B cell (primary cell): ENCODE data around the gene EGFL7. TPM values are rescaled to one million over a fixed set of nuclear protein-coding genes. Genes with fewer than 3 reads are reported as not detected.

ENCODE experiments used
- ATAC-seq: fragments of 200-7000 bp; cut with Tn5 transposase; one replicate; pipeline ENCODE4 v1.10.0; 2021; ENCODE audit warnings: low read depth, mild to moderate bottlenecking, moderate number of reproducible peaks, moderate library complexity
- CTCF ChIA-PET: fragments of 350-600 bp; sonication (Branson Sonifier 250); formaldehyde crosslinking; loops from one replicate; lab custom pipeline; 2021; ENCODE audit warnings: antibody characterized with exemption, inconsistent platforms; lab: Charles Lee
- POLR2A ChIA-PET: fragments of 350-600 bp; sonication (Branson Sonifier 250); formaldehyde crosslinking; loops from one replicate; lab custom pipeline; 2021; ENCODE audit warnings: antibody characterized with exemption; lab: Charles Lee
- DNase-seq: peaks from one replicate; pipeline ENCODE4 v3.0.0; 2013
- H2AFZ ChIP-seq: 2 replicates; pipeline ENCODE4 v1.6.1; 2012; ENCODE audit warnings: mild to moderate bottlenecking, low read depth, low read length; ENCODE audit not compliant: insufficient read depth, poor library complexity, severe bottlenecking
- H3K27ac ChIP-seq, 2 donors: 1 replicate in 1 of 2; 2 replicates in 1 of 2; pipeline ENCODE4 v1.5.1; 2012 to 2013; ENCODE audit warnings: low read length in 2 of 2, mild to moderate bottlenecking in 2 of 2, moderate library complexity in 1 of 2
- H3K27me3 ChIP-seq, 4 experiments: fragments of 200-600 bp in 1 of 4; sonication (generic) in 1 of 4; replicated peaks in 1 of 4; 1 replicate in 2 of 4; 2 replicates in 2 of 4; pipeline versions ENCODE4 v1.6.1 to v1.7.0; 2013 to 2016; ENCODE audit warnings: low read length in 3 of 4, mild to moderate bottlenecking in 2 of 4, mixed read lengths in 1 of 4, moderate library complexity in 1 of 4; ENCODE audit not compliant: insufficient read depth in 4 of 4, control insufficient read depth in 3 of 4; ENCODE audit errors: control extremely low read depth in 1 of 4
- H3K36me3 ChIP-seq, 2 experiments: replicated peaks in 1 of 2; 1 replicate in 1 of 2; 2 replicates in 1 of 2; pipeline versions ENCODE4 v1.6.1 to v1.7.1; 2013; ENCODE audit warnings: low read length in 1 of 2; ENCODE audit not compliant: insufficient read depth in 2 of 2, control insufficient read depth in 1 of 2; ENCODE audit errors: control extremely low read depth in 1 of 2, extremely low read depth in 1 of 2
- H3K4me1 ChIP-seq, 2 donors: fragments of 200-600 bp in 1 of 2; sonication (generic) in 1 of 2; 1 replicate in 1 of 2; 2 replicates in 1 of 2; pipeline versions ENCODE4 v1.5.1 to v1.6.1; 2013 to 2017; ENCODE audit warnings: low read length in 2 of 2; ENCODE audit not compliant: control insufficient read depth in 2 of 2, insufficient read depth in 2 of 2
- H3K4me2 ChIP-seq: replicated peaks from 2 replicates; pipeline ENCODE3; 2012; ENCODE audit warnings: mild to moderate bottlenecking, low read depth, low read length; ENCODE audit not compliant: poor library complexity, severe bottlenecking
- H3K4me3 ChIP-seq, 5 experiments: fragments of 200-600 bp in 1 of 5; sonication (generic) in 1 of 5; 1 replicate in 3 of 5; 2 replicates in 2 of 5; pipeline versions ENCODE4 v1.5.1 to v1.7.0; 2011 to 2016; ENCODE audit warnings: low read length in 4 of 5, mild to moderate bottlenecking in 4 of 5, low read depth in 2 of 5, control low read depth in 1 of 5, moderate library complexity in 1 of 5; ENCODE audit not compliant: insufficient read depth in 1 of 5; ENCODE audit errors: control extremely low read depth in 1 of 5, extremely low read depth in 1 of 5
- H3K79me2 ChIP-seq: fragments of 200-600 bp; sonication (generic); one replicate; pipeline ENCODE4 v1.6.0; 2016; ENCODE audit warnings: low read length; ENCODE audit not compliant: control insufficient read depth, insufficient read depth
- H3K9ac ChIP-seq: fragments of 200-600 bp; sonication (generic); 2 replicates; pipeline ENCODE4 v1.6.1; 2017; ENCODE audit warnings: mild to moderate bottlenecking, low read length, moderate library complexity
- H3K9me3 ChIP-seq, 3 donors: one replicate each; pipeline versions ENCODE4 v1.6.1 to v1.7.1; 2013; ENCODE audit warnings: low read length in 2 of 3; ENCODE audit not compliant: control insufficient read depth in 2 of 3, insufficient read depth in 1 of 3; ENCODE audit errors: control extremely low read depth in 1 of 3
- H4K20me1 ChIP-seq: 2 replicates; pipeline ENCODE4 v1.6.0; 2012; ENCODE audit warnings: mild to moderate bottlenecking, low read length; ENCODE audit not compliant: insufficient read depth, control insufficient read depth, poor library complexity, severe bottlenecking
- H3K27ac Mint-ChIP-seq: one replicate; pipeline ENCODE4 v1.8.0; 2021; ENCODE audit warnings: mixed read lengths
- H3K27me3 Mint-ChIP-seq: one replicate; pipeline ENCODE4 v1.8.0; 2021; ENCODE audit warnings: mixed read lengths
- H3K4me1 Mint-ChIP-seq: one replicate; pipeline ENCODE4 v1.8.0; 2021; ENCODE audit warnings: mixed read lengths
- H3K4me3 Mint-ChIP-seq: one replicate; pipeline ENCODE4 v1.8.0; 2021; ENCODE audit warnings: mixed read lengths
- H3K9me3 Mint-ChIP-seq: one replicate; pipeline ENCODE4 v1.8.0; 2022; ENCODE audit warnings: mixed read lengths; ENCODE audit not compliant: insufficient read depth
- EZH2 ChIP-seq: IDR thresholded peaks from 2 replicates; pipeline ENCODE4 v1.6.1; 2012; ENCODE audit warnings: borderline replicate concordance, low read depth, mild to moderate bottlenecking, moderate library complexity, low read length; ENCODE audit not compliant: insufficient read depth, poor library complexity, severe bottlenecking
- WGBS: methylation state at CpG from one replicate; pipeline ENCODE4 v1.1.5; 2013; ENCODE audit warnings: missing lambda C conversion rate; ENCODE audit not compliant: insufficient coverage; 5-methylcytosine and 5-hydroxymethylcytosine counted together
- intact Hi-C: fragments of 100-400 bp; cut with micrococcal nuclease; formaldehyde crosslinking; loops from one replicate; pipeline ENCODE4 v1.10.0; 2022
- polyA plus RNA-seq: library from polyadenylated mRNA; depleted of rRNA; stranded (reverse); fragments of >200 nt; gene quantifications from 2 replicates; pipeline ENCODE4 v1.2.3, GENCODE V29; 2012
- total RNA-seq, 2 donors: library from RNA; stranded (reverse); fragments of 120-200 nt in 1 of 2; gene quantifications; 1 replicate in 1 of 2; 2 replicates in 1 of 2; pipeline versions ENCODE4 v1.2.3 to v1.2.4, GENCODE V29; 2013 to 2022
- TF ChIP-seq, protein P1 (sequence below): fragments of 200-600 bp; IDR thresholded peaks from one replicate; pipeline ENCODE4 v1.8.0; 2022; ENCODE audit warnings: antibody characterized with exemption, mild to moderate bottlenecking

Gene EGFL7
- total and polyA plus RNA-seq, 2 donors (not counting 1 experiment from before 2014, with no cell fraction given), result 0.34 TPM; not detected in 1

DNA sequence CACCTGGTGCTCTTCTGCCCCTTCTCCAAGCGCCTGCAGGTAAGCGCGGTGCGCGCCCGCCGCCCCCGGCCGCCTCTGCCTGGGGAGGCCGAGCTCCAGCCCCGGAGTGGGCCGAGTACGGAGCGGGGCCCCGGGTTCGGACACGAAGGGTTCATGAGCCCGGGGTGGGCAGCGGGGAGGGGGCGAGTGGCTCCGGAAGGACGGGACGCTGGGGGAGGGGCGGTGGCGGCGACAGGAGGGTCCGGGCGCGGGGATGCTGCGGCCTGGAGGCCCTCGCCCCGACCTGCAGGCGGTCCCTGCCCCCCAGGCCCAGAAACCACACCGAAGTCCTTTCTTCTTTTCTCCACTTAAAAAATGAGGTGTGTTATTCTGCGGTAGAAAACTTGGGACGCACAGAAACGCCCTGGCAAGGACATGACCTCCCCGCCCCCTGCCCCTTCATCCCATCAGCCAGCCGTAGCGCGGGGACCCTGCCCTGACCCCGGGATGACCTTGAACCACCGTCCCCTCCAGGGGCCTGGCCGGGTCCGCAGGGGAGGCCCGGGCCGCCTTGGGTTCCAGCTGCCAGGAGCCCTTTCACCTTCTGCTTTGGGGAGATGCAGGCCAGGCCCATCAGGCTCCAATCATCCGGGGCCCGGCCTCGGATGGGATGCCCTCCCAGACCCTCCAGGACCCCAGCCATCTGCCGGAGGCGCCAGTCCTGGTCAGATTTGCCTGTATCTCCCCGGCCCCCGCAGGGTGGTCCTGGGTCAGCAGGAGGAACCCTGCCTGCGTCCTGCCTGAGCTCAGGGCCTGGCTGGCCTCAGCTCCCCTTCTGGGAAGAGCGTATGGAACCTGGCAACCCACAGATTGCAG lies 50.2 kb downstream of the EGFL7 start:
- Histone ChIP-seq H3K79me2 (peaks cover 4% of the 10 kb centered on the region), H3K9ac (peak overlapping the region; percentile 47), H3K9me3 (peaks cover 0 to 4% (median 0%) of the 10 kb centered on the region in 3 donors), H3K4me3 (peak overlapping the region in 4 of 5 experiments; percentile 33 to 48 (median 38)), H3K27me3 (peaks cover 0 to 39% (median 6%) of the 10 kb centered on the region in 4 experiments), H3K4me2 (peak overlapping the region; percentile 82), H3K36me3 (no peaks in the 10 kb centered on the region), H3K4me1 (peaks cover 31 to 33% of the 10 kb centered on the region in 2 donors), H2AFZ (peak overlapping the region; percentile 22), H4K20me1 (no peaks in the 10 kb centered on the region), H3K27ac (no peak overlapping the region)
- 4% methylated on average over 50 of the region's 56 CpGs for WGBS
- Mint-ChIP-seq H3K27me3 (peaks cover 23% of the 10 kb centered on the region), H3K4me3 (peak overlapping the region; percentile 71), H3K9me3 (no peaks in the 10 kb centered on the region), H3K4me1 (peaks cover 21% of the 10 kb centered on the region), H3K27ac (peak overlapping the region; percentile 70)
- CTCF ChIA-PET, result interaction anchor here (4.0 kb wide), 1 partner anchor 14 kb away, joined by 23 read pairs; no protein-coding TSS in a partner anchor
- intact Hi-C loops, result loop anchor here (10.0 kb wide), 1 partner anchor 48 kb away; the partner anchor contains the start of gene EGFL7
- ATAC-seq, result no peak
- TF ChIP-seq, protein P1, sequence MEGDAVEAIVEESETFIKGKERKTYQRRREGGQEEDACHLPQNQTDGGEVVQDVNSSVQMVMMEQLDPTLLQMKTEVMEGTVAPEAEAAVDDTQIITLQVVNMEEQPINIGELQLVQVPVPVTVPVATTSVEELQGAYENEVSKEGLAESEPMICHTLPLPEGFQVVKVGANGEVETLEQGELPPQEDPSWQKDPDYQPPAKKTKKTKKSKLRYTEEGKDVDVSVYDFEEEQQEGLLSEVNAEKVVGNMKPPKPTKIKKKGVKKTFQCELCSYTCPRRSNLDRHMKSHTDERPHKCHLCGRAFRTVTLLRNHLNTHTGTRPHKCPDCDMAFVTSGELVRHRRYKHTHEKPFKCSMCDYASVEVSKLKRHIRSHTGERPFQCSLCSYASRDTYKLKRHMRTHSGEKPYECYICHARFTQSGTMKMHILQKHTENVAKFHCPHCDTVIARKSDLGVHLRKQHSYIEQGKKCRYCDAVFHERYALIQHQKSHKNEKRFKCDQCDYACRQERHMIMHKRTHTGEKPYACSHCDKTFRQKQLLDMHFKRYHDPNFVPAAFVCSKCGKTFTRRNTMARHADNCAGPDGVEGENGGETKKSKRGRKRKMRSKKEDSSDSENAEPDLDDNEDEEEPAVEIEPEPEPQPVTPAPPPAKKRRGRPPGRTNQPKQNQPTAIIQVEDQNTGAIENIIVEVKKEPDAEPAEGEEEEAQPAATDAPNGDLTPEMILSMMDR, result no peak
- peak; percentile 40 for TF ChIP-seq EZH2
- DNase-seq, result no peak
- POLR2A ChIA-PET, result interaction anchor here (1.2 to 2.4 kb wide), 4 partner anchors 10 to 17 kb away, joined by 3 to 8 read pairs (median 4); no protein-coding TSS in a partner anchor
